NCI-H526 (cell line): ENCODE measurements around the gene POC1A.

Experiments used
- DNase-seq, 2 experiments: peaks; one replicate each; lab custom pipeline; 2025; lab: John Stamatoyannopoulos, UW

The POC1A gene

DNA sequence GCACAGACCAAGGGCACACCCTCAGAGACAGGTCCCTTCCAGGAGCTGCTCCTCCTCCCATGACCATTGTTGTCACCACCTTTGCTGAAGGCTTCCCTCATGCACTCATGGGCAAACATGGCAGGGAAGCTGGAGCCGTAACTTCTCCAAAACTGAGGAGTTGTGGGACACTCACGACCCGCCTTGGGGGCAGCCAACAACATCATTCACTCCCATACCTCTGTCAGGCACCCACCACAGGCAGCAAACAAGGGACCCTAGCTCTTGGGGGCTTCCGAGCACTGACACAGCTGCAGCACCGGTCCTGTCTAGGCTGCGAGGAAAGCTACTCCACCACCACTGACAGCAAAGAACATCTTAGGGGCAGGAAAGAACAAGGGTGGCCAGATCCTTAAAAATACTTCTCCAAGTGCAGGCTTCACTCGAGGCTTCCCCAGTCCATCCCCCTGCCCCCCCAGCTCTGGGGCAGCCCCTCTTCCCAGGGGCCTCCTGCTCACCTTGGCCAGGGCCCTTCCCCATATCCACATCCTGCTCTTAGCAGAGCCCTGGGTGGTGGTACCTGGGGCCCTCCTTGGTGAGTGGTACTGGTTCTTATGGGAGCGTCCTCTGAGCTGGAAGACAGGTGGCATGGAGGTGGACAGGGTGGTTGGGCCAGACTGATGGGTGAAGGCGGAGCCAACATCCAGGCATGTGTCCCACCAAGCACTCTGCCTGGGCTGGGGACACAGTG is 69.8 kb downstream of the POC1A start:
- DNase-seq: no peak

GRCh38 chr3:52083556-52084087 is 70.6 kb downstream of the POC1A start:
- no peak for DNase-seq

GRCh38 chr3:52082951-52083350 is 71.3 kb downstream of the POC1A start:
- DNase-seq: no peak

DNA sequence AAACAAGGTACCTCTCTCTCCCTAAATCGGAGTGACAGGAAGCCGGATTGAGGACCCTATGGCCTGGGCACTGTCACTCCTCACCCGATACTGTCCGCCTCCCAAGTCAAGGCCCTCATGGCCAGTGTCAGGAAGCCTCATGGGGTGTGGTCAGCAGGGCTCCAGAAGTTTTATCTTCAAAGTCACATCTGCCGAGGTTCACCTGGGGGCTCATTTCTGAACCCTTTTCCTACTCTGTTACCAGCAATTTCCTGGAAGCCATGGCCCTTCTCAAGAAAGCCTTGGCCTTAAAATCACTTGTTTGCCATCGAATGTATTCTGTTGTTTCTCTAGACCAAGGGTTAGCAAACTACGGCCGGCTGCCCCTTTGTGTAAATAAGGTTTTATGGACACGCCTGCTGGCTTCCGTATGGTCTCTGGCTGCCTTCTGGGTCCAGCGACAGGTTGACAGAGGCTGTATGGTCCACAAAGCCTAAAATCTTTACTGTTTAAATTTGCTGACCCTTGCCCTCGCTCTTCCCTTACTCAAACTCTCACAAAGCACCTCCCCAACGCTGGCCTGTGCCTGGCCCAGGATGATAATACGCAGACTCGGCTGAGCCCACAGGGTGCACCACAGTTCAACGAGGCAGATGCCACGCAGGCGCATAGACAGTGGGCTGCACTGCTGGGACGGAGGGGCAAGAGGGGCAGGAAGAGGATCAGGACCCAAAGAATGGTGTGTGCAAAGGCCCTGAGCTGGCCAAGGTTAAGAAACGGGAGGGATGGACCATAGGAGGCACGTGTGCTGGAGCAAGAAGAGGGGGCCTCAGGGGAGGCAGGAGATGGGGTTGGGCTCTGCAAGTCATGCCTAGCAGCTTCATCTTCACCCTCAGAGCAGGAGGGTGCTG is 73.1 kb downstream of the POC1A start:
- no peak for DNase-seq

- no peak for DNase-seq
Observed at GRCh38 chr3:52079958-52080357, 74.3 kb downstream of the POC1A start.

- DNase-seq: no peak
Observed at GRCh38 chr3:52078781-52079560, 75.3 kb downstream of the POC1A start.

DNA sequence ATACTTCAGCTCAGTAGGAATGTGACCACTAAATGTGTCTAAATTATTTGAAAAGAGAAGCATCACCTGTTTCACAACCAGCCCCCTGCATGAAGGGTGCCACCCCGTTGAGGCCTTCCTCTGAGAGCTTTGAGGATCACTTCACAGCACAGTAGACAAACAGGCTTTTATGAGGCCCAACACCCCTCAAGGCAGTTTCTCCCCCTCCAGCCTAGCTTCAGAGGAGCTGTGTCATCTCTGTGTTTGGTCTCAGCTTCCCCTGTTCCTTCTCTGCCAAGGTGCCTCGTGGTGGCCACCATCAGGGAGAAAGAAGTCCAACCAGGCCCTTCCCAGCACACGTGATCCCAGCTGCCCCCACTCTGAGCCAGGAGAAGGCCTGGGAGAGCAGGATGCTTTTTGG is 76.3 kb downstream of the POC1A start:
- DNase-seq: no peak

- no peak for DNase-seq
Observed at GRCh38 chr3:52076896-52077780, 77.1 kb downstream of the POC1A start.

GRCh38 chr3:52073490-52073889 is 80.7 kb downstream of the POC1A start:
- no peak for DNase-seq

- DNase-seq: no peak
Observed at GRCh38 chr3:52072471-52072870, 81.8 kb downstream of the POC1A start.

DNA sequence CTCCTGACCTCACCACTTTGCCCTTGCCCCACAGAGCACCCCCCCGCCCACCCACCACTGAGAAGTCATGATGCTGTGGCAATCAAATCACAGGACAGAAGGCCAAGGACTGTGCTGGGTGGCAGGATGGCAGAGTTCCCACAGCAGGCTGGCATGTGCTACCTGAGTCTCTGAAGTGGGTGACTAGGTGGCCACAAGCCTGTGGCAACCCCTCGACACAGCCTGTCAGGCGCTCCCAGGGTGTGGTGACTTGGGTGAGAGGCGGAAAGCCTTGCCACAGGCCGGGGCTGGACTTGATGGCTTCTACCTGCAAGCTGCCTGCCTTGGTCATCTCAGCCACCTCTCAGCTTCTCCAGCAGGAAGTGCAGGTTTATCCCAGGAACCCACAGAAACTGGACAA is 82.2 kb downstream of the POC1A start:
- DNase-seq: no peak

DNA sequence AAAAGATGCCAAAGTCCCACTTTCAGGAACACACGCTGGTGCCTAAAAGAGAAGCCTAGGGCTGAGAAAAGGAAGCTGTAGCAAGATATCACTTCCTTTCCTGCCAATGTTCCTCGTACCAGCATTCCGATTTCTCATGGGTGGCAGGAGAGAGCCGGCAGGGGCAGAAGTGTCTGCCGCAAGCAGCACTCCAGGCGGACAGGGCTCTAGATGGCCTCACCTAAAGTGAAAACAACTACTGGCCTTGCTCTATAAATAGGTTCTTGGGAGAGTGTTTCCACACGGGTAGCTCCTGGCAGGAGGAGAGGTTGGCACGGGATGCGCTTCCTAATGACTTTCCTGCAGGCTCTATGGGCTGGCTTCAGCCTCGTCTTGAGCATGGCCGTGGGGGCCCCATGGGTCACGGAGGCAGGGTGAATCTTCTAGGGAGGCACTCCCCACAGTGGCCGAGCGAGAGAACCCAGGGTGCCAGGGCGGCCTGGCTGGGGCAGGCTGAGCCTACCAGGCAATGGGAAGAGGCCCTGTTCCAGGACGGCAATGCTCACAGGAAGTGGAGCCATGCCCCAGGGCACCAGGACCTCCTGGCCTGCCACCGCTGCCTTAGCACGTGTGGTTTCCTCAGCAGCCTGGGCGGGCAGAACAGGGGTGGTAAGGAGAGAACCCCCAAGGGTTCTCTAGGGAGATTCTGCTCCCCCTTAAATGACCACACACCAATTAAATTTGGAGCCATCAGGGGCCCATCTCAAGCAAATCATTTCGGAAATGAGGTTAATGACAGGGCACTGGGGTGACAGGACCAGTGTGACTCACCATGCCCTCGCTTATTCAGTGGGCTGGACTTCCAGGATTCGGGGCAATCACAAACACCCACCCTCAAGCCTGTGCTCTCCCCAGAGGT is 83.2 kb downstream of the POC1A start:
- no peak for DNase-seq

- DNase-seq: no peak
Observed at GRCh38 chr3:52069855-52070254, 84.4 kb downstream of the POC1A start.

DNA sequence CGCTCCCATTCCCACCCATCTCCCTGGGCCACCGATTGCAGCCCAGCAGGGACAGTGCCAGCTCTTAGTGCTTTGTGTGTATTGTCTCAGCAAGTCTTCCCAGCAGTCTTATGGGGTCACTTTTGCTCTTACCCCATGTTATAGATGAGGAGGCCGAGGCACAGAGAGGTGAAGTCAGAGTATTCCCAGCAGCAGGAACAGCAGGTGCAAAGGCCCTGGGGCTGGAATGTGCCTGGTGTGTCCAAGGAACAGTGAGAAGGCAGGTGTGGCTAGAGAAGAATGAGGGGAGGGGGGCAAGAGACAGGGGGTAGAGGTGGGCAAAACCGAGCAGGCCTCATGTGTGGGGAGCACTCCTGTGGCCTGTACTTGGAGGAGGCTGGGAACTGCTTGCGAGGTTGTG is 85.1 kb downstream of the POC1A start:
- no peak for DNase-seq

DNA sequence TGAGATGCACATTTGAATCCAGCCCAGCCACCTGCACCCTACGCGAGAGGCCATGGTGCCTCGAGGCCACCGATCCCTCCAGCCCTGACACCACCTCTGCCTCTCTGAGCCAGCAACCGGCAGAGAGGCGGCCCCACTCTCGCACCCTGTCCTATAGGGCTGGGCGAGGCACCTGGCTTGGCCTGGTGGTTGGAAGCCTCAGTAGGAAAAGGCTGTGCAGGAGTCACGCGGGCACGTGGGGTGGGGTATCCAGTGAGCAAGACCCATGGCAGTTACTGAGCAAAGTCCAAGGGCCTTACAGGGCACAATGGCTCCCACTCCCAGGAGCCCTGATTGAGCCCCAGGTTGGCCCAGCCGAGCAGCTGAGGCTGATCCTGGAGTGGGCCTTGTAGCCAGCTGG is 85.5 kb downstream of the POC1A start:
- DNase-seq: no peak

DNA sequence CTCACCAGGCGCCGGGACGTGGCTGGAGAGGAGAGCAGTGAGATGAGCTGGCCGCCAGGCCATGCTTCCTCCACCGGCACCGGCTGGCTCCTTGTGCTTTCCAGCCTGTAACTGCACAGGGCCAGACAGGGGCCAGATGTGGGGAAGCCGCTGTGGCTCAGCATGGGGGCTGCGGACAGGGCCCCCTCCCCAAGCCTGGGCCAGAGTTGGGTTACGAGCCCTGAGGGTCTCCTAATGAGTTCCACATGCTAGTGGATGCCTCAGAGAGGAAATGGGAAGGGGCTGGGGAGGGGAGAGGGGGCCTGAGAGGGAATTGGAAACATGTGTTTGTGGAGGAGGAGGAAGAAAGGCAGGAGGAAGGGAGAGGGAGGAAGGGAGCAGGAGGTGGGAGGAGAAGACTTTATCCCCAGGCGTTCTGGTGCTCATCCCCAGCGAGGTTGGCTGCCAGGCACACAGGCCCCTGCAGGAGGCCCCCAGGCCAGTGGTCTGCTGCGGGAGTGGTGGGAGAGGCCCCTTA is 86.1 kb downstream of the POC1A start:
- no peak for DNase-seq

GRCh38 chr3:52067526-52067925 is 86.7 kb downstream of the POC1A start:
- DNase-seq: peak in 1 of 2 experiments; percentile 21

DNA sequence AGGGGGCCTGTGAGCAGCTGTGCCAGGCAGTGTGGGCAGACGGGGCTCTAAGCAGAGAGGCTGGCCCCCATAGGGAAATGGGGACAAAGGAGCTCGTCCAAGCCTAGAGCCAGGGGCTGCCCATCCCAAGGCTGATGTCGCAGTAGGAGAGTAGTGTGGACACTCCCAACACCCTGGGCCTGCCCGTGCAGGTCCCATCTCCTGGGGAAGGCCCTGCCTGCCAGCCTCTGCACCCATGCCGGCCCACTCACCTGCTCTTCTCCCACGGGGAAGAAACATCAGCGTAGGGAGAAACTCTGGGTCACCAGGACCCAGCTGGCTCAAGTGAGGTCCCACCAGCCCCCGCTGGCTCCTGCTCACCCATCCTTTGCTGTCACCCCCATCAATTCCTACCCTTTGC is 87.2 kb downstream of the POC1A start:
- no peak for DNase-seq

DNA sequence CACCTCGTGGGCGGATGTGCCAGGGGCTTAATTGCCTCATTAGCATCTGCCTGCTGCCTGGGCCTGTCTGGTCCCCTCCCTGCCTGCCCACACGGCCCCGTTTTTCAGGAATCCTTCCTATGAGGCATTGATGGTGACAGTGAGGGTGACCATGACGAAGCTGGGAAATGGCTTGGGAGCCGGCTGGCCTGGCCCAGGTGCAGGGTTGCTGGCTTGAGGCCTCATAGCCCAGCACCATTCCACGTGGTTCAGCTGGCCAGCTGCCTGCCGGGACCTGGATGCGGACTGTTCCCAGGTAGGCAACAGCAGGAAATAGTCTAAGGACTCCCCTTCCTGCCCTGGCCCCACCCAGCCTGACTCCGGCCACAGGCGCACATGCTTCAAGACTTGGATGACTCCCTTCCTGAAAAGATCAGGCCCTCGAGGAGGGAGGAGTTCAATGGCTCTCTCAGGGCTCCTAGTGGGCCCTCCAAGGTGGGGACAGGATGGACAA is 88.9 kb downstream of the POC1A start:
- no peak for DNase-seq

DNA sequence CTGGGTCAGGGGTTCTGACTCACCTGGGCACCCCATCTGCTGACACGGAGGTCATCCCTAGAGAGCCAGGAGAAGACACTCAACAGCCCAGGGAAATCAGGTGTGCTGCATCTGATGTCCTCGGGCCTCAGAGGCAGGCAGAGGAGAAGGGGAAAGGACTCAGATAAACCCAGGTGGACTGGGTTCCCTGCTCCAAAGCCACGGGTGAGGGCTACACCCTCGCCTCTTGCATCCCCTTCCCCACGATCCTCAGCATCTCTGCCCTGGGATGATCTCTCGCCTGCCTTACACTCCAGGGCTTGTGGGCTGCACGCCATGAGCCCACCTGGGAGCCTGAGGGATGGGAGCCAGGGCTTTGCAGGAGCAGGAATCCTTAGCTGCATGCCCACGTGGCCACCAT is 89.7 kb downstream of the POC1A start:
- no peak for DNase-seq
